Stimulated activated CD8-positive, alpha-beta memory T cell treated with anti-CD3 and anti-CD28 coated beads, Interleukin-2, amount 100 ng/mL, for 48 hours (primary cell): ENCODE data around the gene PEX13.
A peak's percentile ranks its signal among the peaks of the same experiment; 100 is the strongest.
"Not testable (repeated sequence)": the region's sequence is repeated elsewhere in the genome, so short reads cannot be mapped to it uniquely, and the experiment has no call there.

Source experiments
- DNase-seq, 2 donors: peaks; one replicate each; pipeline ENCODE4 v3.0.0-alpha.2; 2020; ENCODE audit warnings: low read depth in 2 of 2

The PEX13 gene

GRCh38 chr2:61017556-61018317 is at the start of gene PEX13, which contains the start of gene PUS10:
Gene PEX13, plus strand, starts transcription at chr2:61017720. Its CDS starts 40 bp downstream, at chr2:61017760.
Gene PUS10, minus strand, starts transcription at chr2:61018255. Its CDS starts 6,365 bp downstream, at chr2:61011890.
- peak; percentile 55 to 61 for DNase-seq

GRCh38 chr2:60972889-60973656 is 44.4 kb upstream of the PEX13 start:
- DNase-seq = no peak

- DNase-seq = no peak
Measured at GRCh38 chr2:60973705-60974104, 43.8 kb upstream of the PEX13 start.

GRCh38 chr2:60974652-60975051 is 42.9 kb upstream of the PEX13 start:
- no peak for DNase-seq

GRCh38 chr2:60976256-60976850 is 41.2 kb upstream of the PEX13 start:
- DNase-seq = no peak

GRCh38 chr2:60976875-60977561 is 40.5 kb upstream of the PEX13 start:
- no peak for DNase-seq

GRCh38 chr2:60977562-60977895 is 40.0 kb upstream of the PEX13 start:
- DNase-seq = no peak

- DNase-seq = no peak
Measured at GRCh38 chr2:60979231-60979630, 38.3 kb upstream of the PEX13 start.

- DNase-seq = no peak
Measured at GRCh38 chr2:60980071-60980815, 37.3 kb upstream of the PEX13 start.

GRCh38 chr2:60982066-60982465 is 35.5 kb upstream of the PEX13 start:
- not testable (repeated sequence) for DNase-seq

- no peak for DNase-seq
Measured at GRCh38 chr2:60984720-60985119, 32.8 kb upstream of the PEX13 start.

GRCh38 chr2:60987041-60987440 is 30.5 kb upstream of the PEX13 start:
- no peak for DNase-seq

GRCh38 chr2:60987656-60988055 is 29.9 kb upstream of the PEX13 start:
- DNase-seq = not testable (repeated sequence)

- DNase-seq = no peak
Measured at GRCh38 chr2:60989259-60989658, 28.3 kb upstream of the PEX13 start.

- no peak for DNase-seq
Measured at GRCh38 chr2:60991644-60992043, 25.9 kb upstream of the PEX13 start.

GRCh38 chr2:60992985-60993392 is 24.5 kb upstream of the PEX13 start:
- no peak for DNase-seq

GRCh38 chr2:60994131-60994530 is 23.4 kb upstream of the PEX13 start:
- DNase-seq = no peak

- DNase-seq = no peak
Measured at GRCh38 chr2:60998628-60999545, 18.6 kb upstream of the PEX13 start.

- no peak for DNase-seq
Measured at GRCh38 chr2:61005736-61006135, 11.8 kb upstream of the PEX13 start.

GRCh38 chr2:61006486-61007105 is 10.9 kb upstream of the PEX13 start:
- DNase-seq = no peak
